Measurements from ENCODE around the gene TSFM.

Gene TSFM

GRCh38 chr12:57757771-57758170, 24.8 kb upstream of the TSFM start:
- Histone ChIP-seq H3K4me1 (ENCODE audit: insufficient read depth, low read length) (peaks cover 22% of the 10 kb centered on the region), H3K27ac (ENCODE audit: low read depth, low read length) (no peak overlapping the region), H3K9me3 (ENCODE audit: low read length) (no peaks in the 10 kb centered on the region), H3K36me3 (ENCODE audit: insufficient read depth, low read length) (peaks cover 16% of the 10 kb centered on the region), H3K9ac (ENCODE audit: low read length) (no peak overlapping the region), H3K27me3 (ENCODE audit: control insufficient read depth in 1 of 2, insufficient read depth in 2 of 2, low read length in 2 of 2) (peaks cover 6 to 17% of the 10 kb centered on the region in 2 donors), H3K4me3 (ENCODE audit: low read depth in 1 of 2, low read length in 2 of 2) (no peak overlapping the region)

DNA sequence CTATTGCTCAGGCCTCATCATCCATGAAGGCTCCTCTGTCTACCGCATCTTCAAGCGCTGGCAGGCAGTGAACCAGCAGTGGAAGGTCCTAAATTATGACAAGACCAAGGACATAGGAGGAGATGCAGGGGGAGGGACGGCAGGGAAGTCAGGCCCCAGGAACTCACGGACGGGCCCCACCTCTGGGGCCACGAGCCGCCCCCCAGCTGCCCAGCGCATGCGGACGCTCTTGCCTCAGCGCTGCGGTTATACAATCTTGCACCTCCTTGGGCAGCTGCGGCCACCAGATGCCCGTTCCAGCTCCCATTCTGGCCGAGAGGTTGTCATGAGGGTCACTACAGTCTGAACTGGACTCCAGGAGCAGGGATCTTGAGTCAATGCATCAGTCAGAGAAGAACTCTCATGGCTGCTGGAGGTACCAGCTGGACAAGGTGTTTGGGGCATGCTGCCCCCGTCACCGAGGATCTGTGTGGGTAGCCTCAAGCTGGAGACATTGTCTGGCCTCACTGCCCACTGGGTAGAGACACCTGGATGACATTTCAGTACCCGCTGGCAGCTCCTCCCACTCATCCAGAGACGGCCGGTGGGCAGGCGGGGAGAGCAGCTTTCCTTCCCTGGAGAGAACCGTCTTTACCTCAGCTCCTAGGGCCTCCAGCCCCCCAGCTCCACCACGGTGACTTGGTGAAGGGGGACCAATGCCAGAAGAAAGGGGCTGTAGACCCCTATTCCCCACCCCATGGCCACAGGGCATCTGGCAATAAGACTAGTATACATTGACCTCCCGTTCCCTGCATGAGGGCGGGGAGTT, 23.8 kb upstream of the TSFM start:
- H3K4me1 ChIP-seq (ENCODE audit: insufficient read depth, low read length), result peaks cover 18% of the 10 kb centered on the region
- H3K9ac ChIP-seq (ENCODE audit: low read length), result no peak overlapping the region
- H3K4me3 ChIP-seq (ENCODE audit: low read depth in 1 of 2, low read length in 2 of 2), result no peak overlapping the region
- H3K9me3 ChIP-seq (ENCODE audit: low read length), result no peaks in the 10 kb centered on the region
- peaks cover 16% of the 10 kb centered on the region for H3K36me3 ChIP-seq (ENCODE audit: insufficient read depth, low read length)
- H3K27ac ChIP-seq (ENCODE audit: low read depth, low read length), result no peak overlapping the region
- H3K27me3 ChIP-seq (ENCODE audit: control insufficient read depth in 1 of 2, insufficient read depth in 2 of 2, low read length in 2 of 2), result peaks cover 16 to 26% of the 10 kb centered on the region in 2 donors

DNA sequence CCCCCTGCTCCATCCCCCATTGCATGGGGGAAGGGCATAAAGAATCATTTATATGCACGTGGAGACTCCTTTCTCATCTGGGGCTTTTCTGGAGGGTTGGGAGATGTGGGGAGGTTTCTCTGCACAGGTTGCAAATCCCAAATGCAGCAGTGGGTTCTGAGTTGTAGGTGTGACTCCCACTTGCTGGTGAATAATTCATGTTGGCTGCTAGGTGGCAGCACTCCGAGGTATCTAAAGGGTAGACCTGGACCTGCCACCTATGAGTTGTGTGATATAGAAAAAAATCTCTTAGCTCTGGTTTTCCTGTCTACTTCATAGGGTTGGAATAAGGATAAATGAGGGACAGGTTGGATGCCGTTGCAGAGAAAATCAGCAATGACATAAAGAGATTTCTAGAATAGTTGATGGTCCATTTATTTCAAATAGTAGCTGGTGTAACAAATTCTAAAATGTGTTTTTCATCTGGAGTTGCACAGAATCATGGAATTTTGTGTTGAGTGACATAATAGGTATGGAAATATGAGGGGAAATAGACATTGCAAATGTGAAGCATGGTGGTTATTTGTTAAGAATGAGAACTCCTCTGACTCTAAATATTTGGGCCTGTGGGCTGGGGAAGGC, 23.1 kb upstream of the TSFM start:
- H3K4me3 ChIP-seq (ENCODE audit: low read depth in 1 of 2, low read length in 2 of 2), result no peak overlapping the region
- peaks cover 23 to 34% of the 10 kb centered on the region in 2 donors for H3K27me3 ChIP-seq (ENCODE audit: control insufficient read depth in 1 of 2, insufficient read depth in 2 of 2, low read length in 2 of 2)
- no peak overlapping the region for H3K27ac ChIP-seq (ENCODE audit: low read depth, low read length)
- H3K9me3 ChIP-seq (ENCODE audit: low read length), result no peaks in the 10 kb centered on the region
- H3K4me1 ChIP-seq (ENCODE audit: insufficient read depth, low read length), result peaks cover 14% of the 10 kb centered on the region
- no peak overlapping the region for H3K9ac ChIP-seq (ENCODE audit: low read length)
- peaks cover 16% of the 10 kb centered on the region for H3K36me3 ChIP-seq (ENCODE audit: insufficient read depth, low read length)

DNA sequence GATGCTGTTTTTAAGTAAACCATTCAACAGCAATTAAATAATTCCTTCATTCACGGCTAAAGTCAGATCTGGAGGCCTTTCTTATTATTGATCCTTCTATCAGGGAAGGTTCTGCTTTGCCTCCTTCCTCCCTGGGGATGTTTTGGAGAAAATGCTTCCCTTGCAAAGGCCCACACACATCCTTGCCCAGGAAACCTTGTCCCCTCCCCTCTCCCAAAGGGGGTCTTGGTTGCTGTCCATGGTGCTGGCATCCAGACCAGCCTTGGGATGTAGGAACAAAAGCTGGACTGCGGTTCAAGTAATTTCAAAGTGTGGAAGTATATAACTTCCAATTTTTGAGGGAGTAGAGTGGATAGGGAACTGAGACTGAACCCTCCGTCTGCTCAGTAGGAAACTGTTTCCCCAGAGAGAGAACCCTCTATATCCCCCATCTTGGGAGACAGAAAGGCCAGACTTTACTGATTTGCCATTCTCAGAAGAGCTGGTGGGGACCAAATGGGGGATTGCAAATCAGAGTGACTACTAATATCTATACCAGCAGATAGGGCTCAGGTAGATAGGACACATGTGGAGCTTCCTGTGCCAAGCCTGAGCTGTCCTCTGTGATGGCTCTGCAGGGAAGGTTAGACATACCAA, 22.1 kb upstream of the TSFM start:
- Histone ChIP-seq H3K9me3 (ENCODE audit: low read length) (no peaks in the 10 kb centered on the region), H3K27me3 (ENCODE audit: control insufficient read depth in 1 of 2, insufficient read depth in 2 of 2, low read length in 2 of 2) (peaks cover 33 to 44% of the 10 kb centered on the region in 2 donors), H3K4me3 (ENCODE audit: low read depth in 1 of 2, low read length in 2 of 2) (no peak overlapping the region), H3K4me1 (ENCODE audit: insufficient read depth, low read length) (peaks cover 21% of the 10 kb centered on the region), H3K27ac (ENCODE audit: low read depth, low read length) (no peak overlapping the region), H3K36me3 (ENCODE audit: insufficient read depth, low read length) (peaks cover 16% of the 10 kb centered on the region), H3K9ac (ENCODE audit: low read length) (no peak overlapping the region)

DNA sequence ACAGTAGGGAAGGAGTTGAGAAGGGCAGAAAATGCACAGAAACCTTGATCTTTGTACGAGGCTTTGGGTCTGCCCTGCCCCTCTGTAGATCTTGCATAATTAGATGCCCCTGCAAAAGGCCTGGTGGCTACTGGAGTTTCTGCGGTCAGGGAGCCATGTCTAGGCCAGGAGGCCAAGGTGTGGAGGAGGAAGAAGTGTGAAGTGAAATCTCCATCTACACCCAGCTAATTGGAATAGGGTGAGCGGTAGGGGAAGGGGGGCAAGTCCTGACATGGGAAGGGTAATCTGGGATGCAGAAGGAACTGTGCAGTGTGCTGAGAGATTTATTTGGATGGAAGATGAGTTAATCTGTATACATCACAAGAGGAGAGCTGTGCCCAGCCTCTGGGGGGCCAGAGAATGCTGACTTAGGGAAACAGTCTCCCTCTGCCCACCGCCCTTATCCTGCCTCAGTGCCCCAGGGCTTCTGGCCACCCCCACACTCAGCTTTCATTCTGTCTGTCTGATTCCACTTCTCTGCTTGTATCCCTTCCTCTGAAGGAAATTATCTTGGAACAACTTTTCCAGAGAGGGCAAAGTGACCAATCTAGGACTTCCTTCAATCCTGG, 21.1 kb upstream of the TSFM start:
- H3K27ac ChIP-seq (ENCODE audit: low read depth, low read length), result no peak overlapping the region
- H3K27me3 ChIP-seq (ENCODE audit: control insufficient read depth in 1 of 2, insufficient read depth in 2 of 2, low read length in 2 of 2), result peaks cover 40 to 52% of the 10 kb centered on the region in 2 donors
- no peaks in the 10 kb centered on the region for H3K9me3 ChIP-seq (ENCODE audit: low read length)
- H3K9ac ChIP-seq (ENCODE audit: low read length), result no peak overlapping the region
- peaks cover 16% of the 10 kb centered on the region for H3K36me3 ChIP-seq (ENCODE audit: insufficient read depth, low read length)
- peaks cover 24% of the 10 kb centered on the region for H3K4me1 ChIP-seq (ENCODE audit: insufficient read depth, low read length)
- H3K4me3 ChIP-seq (ENCODE audit: low read depth in 1 of 2, low read length in 2 of 2), result no peak overlapping the region

DNA sequence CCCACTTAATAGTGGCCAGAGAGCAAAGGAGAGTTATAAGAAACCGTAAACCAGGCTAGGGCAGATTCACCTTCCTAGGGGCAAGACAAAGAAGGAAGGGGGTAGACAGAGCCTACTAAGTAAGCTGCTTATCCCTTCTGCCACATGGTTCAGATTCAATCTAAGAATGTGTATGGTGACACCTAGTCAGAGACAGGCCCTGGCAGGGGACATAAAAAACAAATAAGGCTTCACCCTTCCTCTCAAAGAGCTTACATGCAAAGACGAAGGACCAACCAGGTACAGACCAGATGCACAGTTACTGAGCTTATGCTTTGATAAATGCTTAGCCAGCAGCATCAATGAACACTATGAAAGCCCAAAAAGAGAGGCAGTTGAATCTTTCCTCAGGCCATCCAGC, 20.1 kb upstream of the TSFM start:
- no peak overlapping the region for H3K27ac ChIP-seq (ENCODE audit: low read depth, low read length)
- H3K4me1 ChIP-seq (ENCODE audit: insufficient read depth, low read length), result peaks cover 29% of the 10 kb centered on the region
- no peak overlapping the region for H3K9ac ChIP-seq (ENCODE audit: low read length)
- H3K27me3 ChIP-seq (ENCODE audit: control insufficient read depth in 1 of 2, insufficient read depth in 2 of 2, low read length in 2 of 2), result peaks cover 40 to 52% of the 10 kb centered on the region in 2 donors
- no peak overlapping the region for H3K4me3 ChIP-seq (ENCODE audit: low read depth in 1 of 2, low read length in 2 of 2)
- peaks cover 16% of the 10 kb centered on the region for H3K36me3 ChIP-seq (ENCODE audit: insufficient read depth, low read length)
- no peaks in the 10 kb centered on the region for H3K9me3 ChIP-seq (ENCODE audit: low read length)

DNA sequence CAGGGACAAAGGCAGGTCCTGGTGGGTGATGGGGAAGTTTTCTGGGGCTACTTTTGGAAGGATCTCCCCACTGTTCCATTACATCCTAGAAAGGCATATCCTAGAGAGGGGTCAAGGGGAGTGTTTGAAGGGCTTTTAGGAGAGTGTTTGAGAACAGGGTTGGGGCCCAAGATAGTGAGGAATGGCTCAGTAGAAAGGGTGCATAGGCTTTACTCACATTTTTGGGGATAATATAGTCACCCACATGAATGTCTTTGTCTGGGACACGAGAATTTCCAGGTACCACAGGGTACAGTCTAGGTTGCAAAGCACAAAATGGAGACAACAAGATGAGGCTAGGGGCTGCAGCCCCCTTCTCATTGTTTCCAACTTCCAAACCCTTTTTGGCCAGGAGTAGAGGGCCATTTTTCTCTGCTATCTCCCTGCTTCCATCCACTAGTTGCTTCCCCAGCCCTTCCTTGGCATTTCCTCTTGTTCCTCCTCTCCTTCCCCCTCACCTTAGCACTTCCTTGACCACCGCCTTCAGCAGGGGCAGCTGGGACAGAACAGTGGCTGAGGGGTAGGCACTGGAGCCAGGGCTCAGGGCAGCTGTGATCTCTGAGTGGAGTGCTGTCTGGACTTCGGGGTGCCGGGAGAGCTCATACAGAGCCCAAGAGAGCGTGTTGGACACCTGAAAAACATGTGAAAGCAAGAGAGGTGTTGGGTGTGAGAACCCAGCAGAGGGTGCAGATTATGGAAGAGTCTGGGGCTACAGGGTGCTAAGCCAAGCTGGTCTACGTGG, 18.5 kb upstream of the TSFM start:
- Histone ChIP-seq H3K9ac (ENCODE audit: low read length) (no peak overlapping the region), H3K27ac (ENCODE audit: low read depth, low read length) (no peak overlapping the region), H3K4me3 (ENCODE audit: low read depth in 1 of 2, low read length in 2 of 2) (no peak overlapping the region), H3K36me3 (ENCODE audit: insufficient read depth, low read length) (peaks cover 7% of the 10 kb centered on the region), H3K27me3 (ENCODE audit: control insufficient read depth in 1 of 2, insufficient read depth in 2 of 2, low read length in 2 of 2) (peaks cover 40 to 52% of the 10 kb centered on the region in 2 donors), H3K4me1 (ENCODE audit: insufficient read depth, low read length) (peaks cover 29% of the 10 kb centered on the region), H3K9me3 (ENCODE audit: low read length) (no peaks in the 10 kb centered on the region)

DNA sequence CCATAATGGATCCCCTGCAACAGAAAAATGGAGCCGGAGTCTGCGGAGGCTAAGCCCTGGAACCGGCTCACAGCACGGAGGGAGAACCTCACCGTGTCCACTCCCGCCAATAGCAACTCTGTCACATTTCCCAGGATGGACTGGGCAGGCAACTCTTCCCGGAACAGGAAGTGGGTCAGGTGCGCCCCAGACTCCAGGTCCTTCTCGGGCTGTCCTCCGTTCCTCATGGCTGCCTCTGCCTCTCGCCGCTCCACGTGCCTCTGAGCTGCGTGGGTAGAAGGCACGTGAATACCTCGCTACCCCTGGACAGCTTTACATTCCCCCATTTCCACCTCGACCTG, 18.0 kb upstream of the TSFM start:
- peaks cover 29% of the 10 kb centered on the region for H3K4me1 ChIP-seq (ENCODE audit: insufficient read depth, low read length)
- H3K9me3 ChIP-seq (ENCODE audit: low read length), result no peaks in the 10 kb centered on the region
- peak overlapping the region in 1 of 2 donors; percentile 46 for H3K4me3 ChIP-seq (ENCODE audit: low read depth in 1 of 2, low read length in 2 of 2)
- no peak overlapping the region for H3K27ac ChIP-seq (ENCODE audit: low read depth, low read length)
- H3K27me3 ChIP-seq (ENCODE audit: control insufficient read depth in 1 of 2, insufficient read depth in 2 of 2, low read length in 2 of 2), result peaks cover 40 to 52% of the 10 kb centered on the region in 2 donors
- H3K36me3 ChIP-seq (ENCODE audit: insufficient read depth, low read length), result peaks cover 5% of the 10 kb centered on the region
- no peak overlapping the region for H3K9ac ChIP-seq (ENCODE audit: low read length)

GRCh38 chr12:57765003-57765697, 17.4 kb upstream of the TSFM start:
- Histone ChIP-seq H3K27me3 (ENCODE audit: control insufficient read depth in 1 of 2, insufficient read depth in 2 of 2, low read length in 2 of 2) (peaks cover 40 to 52% of the 10 kb centered on the region in 2 donors), H3K36me3 (ENCODE audit: insufficient read depth, low read length) (peaks cover 5% of the 10 kb centered on the region), H3K9ac (ENCODE audit: low read length) (no peak overlapping the region), H3K9me3 (ENCODE audit: low read length) (no peaks in the 10 kb centered on the region), H3K4me1 (ENCODE audit: insufficient read depth, low read length) (peaks cover 29% of the 10 kb centered on the region), H3K27ac (ENCODE audit: low read depth, low read length) (no peak overlapping the region), H3K4me3 (ENCODE audit: low read depth in 1 of 2, low read length in 2 of 2) (peak overlapping the region; percentile 1 to 46)

- Histone ChIP-seq H3K27ac (ENCODE audit: low read depth, low read length) (no peak overlapping the region), H3K9ac (ENCODE audit: low read length) (no peak overlapping the region)
Observed at GRCh38 chr12:57765698-57766463, 16.7 kb upstream of the TSFM start.

More at GRCh38 chr12:57765698-57766463, 16.7 kb upstream of the TSFM start:
- H3K9me3 ChIP-seq (ENCODE audit: low read length), result no peaks in the 10 kb centered on the region
- H3K36me3 ChIP-seq (ENCODE audit: insufficient read depth, low read length), result peaks cover 5% of the 10 kb centered on the region
- H3K4me1 ChIP-seq (ENCODE audit: insufficient read depth, low read length), result peaks cover 29% of the 10 kb centered on the region
- H3K4me3 ChIP-seq (ENCODE audit: low read depth in 1 of 2, low read length in 2 of 2), result peak overlapping the region; percentile 15 to 46
- H3K27me3 ChIP-seq (ENCODE audit: control insufficient read depth in 1 of 2, insufficient read depth in 2 of 2, low read length in 2 of 2), result peaks cover 40 to 48% of the 10 kb centered on the region in 2 donors
